SKM-1 (cell line): ENCODE data around the gene BNIP5.
"Not testable (repeated sequence)": the region's sequence is repeated elsewhere in the genome, so short reads cannot be mapped to it uniquely, and the experiment has no call there.

Experiments
- DNase-seq: peaks from one replicate; lab custom pipeline; 2025; ENCODE audit not compliant: unreplicated experiment; lab: John Stamatoyannopoulos, UW

BNIP5 gene

GRCh38 chr6:36345681-36346466 is 9.2 kb upstream of the BNIP5 start:
- DNase-seq = no peak

GRCh38 chr6:36343109-36343680 is 6.5 kb upstream of the BNIP5 start:
- DNase-seq = no peak

- no peak for DNase-seq
Observed at GRCh38 chr6:36340618-36341454, 4.1 kb upstream of the BNIP5 start.

GRCh38 chr6:36340306-36340617 is 3.6 kb upstream of the BNIP5 start:
- DNase-seq = no peak

- no peak for DNase-seq
Observed at GRCh38 chr6:36339146-36339545, 2.5 kb upstream of the BNIP5 start.

- DNase-seq = not testable (repeated sequence)
Observed at GRCh38 chr6:36338223-36338622, 1.5 kb upstream of the BNIP5 start.

GRCh38 chr6:36337814-36338213 is 1.1 kb upstream of the BNIP5 start:
- DNase-seq = no peak

GRCh38 chr6:36336208-36336710 is 429 bp downstream of the BNIP5 start:
- no peak for DNase-seq

- DNase-seq = no peak
Observed at GRCh38 chr6:36335465-36336207, 1.1 kb downstream of the BNIP5 start.

- DNase-seq = no peak
Observed at GRCh38 chr6:36334832-36335459, 1.7 kb downstream of the BNIP5 start.

GRCh38 chr6:36333931-36334725 is 2.6 kb downstream of the BNIP5 start:
- no peak for DNase-seq

- no peak for DNase-seq
Observed at GRCh38 chr6:36333171-36333895, 3.4 kb downstream of the BNIP5 start.

- no peak for DNase-seq
Observed at GRCh38 chr6:36331381-36331780, 5.3 kb downstream of the BNIP5 start.

GRCh38 chr6:36330366-36330765 is 6.3 kb downstream of the BNIP5 start:
- DNase-seq = no peak

GRCh38 chr6:36329798-36330291 is 6.8 kb downstream of the BNIP5 start:
- no peak for DNase-seq

GRCh38 chr6:36328600-36328999 is 8.1 kb downstream of the BNIP5 start:
- no peak for DNase-seq

GRCh38 chr6:36327919-36328236 is 8.8 kb downstream of the BNIP5 start:
- DNase-seq = no peak

GRCh38 chr6:36327226-36327918 is 9.3 kb downstream of the BNIP5 start:
- no peak for DNase-seq
